Fibroblast of pulmonary artery (primary cell): ENCODE results near the gene STEAP3.

Source experiments
- DNase-seq: peaks from one replicate; pipeline ENCODE4 v3.0.0-alpha.2; 2010; ENCODE audit warnings: low read depth
- H3K4me3 ChIP-seq: replicated peaks from 2 replicates; pipeline ENCODE4 v1.5.1; 2011; ENCODE audit warnings: low read depth, mild to moderate bottlenecking, control low read depth, low read length, moderate library complexity
- TF ChIP-seq, protein P1 (sequence below): IDR thresholded peaks from 2 replicates; pipeline ENCODE4 v1.5.1; 2011; ENCODE audit warnings: mild to moderate bottlenecking, control low read depth, low read length, inconsistent platforms; ENCODE audit errors: missing control alignments

STEAP3 gene

DNA sequence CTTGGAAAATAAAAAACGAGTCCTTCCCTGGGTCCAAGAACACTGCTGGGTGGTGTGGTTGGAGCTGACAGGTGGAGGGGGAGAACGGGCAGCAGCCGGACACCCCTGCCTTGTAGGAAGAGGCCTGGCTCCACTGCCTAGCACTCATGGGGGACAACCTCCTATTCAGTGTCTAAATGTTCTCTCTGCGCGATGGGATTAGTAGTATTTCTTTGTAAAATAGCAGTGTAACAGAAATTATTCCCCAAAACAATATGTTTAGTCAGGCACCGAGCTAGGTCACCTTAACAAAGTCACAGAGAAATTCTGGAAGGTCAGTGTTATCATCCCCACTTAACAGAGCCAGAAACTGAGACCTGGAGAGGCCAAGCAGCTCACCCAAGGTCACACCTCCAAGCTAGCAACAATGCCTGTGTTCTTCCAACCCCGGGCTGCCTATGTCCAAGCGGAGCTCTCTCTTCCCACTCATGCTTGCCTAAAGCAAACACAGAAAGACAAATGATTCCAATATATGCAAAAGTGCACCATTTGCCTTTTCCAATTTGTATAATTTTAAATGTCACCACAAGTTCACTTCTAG, 68.0 kb downstream of the STEAP3 start:
- TF ChIP-seq, protein P1, sequence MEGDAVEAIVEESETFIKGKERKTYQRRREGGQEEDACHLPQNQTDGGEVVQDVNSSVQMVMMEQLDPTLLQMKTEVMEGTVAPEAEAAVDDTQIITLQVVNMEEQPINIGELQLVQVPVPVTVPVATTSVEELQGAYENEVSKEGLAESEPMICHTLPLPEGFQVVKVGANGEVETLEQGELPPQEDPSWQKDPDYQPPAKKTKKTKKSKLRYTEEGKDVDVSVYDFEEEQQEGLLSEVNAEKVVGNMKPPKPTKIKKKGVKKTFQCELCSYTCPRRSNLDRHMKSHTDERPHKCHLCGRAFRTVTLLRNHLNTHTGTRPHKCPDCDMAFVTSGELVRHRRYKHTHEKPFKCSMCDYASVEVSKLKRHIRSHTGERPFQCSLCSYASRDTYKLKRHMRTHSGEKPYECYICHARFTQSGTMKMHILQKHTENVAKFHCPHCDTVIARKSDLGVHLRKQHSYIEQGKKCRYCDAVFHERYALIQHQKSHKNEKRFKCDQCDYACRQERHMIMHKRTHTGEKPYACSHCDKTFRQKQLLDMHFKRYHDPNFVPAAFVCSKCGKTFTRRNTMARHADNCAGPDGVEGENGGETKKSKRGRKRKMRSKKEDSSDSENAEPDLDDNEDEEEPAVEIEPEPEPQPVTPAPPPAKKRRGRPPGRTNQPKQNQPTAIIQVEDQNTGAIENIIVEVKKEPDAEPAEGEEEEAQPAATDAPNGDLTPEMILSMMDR = no peak
- H3K4me3 ChIP-seq = no peak overlapping the region
- DNase-seq = no peak

DNA sequence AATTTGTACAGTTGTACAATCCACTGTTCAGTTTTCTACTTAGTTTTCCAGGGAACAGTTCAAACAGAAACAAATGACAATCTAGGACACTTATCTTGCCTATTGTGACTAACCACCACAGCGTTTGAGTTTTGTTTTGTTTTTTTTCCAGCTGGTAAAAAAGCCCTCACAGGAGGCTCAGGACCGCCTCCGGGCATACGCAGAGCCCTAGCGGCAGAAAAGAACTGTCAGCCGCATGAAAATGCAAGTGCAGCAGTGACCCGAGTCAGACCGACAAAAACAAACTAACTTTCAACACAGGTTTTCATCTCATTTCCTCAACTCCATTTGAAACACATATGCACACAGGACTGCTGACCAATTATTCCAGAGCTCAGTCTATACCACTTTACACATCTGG, 68.6 kb downstream of the STEAP3 start:
- DNase-seq = no peak
- H3K4me3 ChIP-seq = no peak overlapping the region
- TF ChIP-seq, protein P1 = peak; percentile 24

DNA sequence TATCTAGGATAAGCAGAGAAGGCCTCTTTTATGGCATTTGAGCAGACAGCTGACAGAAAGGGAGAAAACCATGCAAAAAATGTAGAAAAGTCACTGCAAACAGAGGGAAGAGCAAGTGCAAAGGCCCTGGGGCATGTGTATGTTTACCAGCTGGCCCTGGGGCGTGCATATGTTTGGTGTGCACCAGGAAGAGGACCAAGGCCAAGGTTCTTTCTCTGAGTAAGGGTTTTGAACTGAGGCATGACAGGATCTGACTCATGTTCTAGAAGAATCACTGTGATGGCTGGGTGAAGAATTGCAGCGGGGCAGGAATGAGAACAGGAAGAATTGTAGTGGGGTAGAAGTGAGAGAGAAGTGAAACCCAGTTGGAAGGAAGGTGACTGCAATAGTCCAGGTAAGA, 69.6 kb downstream of the STEAP3 start:
- no peak overlapping the region for H3K4me3 ChIP-seq
- TF ChIP-seq, protein P1 = no peak
- DNase-seq = no peak

DNA sequence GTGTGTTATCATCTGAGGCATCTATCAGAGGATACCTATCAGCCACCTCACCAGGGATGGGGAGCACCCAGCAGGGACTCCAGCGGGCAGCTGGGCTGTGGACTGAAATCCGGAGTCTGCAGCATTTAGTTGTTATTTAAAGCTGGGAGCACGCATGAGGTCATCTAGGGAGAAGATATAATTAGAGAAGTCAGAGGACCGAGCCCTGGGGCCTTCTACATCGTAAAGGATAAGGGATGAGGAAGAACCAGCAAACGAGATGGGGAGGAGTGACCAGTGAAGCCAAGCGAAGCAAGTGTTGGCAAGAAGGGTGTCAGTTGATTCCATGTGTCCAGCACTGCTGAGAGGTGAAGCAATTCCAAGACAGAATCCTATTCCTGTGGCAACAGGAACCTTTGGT, 70.3 kb downstream of the STEAP3 start:
- DNase-seq = no peak
- TF ChIP-seq, protein P1 = no peak
- no peak overlapping the region for H3K4me3 ChIP-seq

DNA sequence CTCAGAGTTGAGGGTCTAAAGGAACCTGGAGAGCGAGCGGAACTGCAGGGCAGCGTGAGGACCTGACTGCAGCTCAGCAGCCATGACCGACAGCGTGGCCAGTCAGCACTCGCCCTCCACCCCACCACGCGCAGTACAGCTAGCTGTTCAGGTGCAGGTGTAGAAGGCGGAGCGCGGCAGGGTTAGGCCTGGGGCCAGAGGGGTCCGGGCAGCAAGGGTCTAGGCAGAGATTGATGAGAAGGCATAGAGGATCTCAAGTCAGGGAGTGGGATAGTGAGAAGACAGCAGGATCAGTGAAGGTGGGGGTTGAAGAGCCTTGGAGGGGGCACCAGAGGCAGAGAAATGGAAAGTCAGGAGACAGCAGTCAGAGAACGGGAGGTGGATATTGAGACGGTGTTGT, 71.0 kb downstream of the STEAP3 start:
- DNase-seq = no peak
- TF ChIP-seq, protein P1 = no peak
- H3K4me3 ChIP-seq = no peak overlapping the region

DNA sequence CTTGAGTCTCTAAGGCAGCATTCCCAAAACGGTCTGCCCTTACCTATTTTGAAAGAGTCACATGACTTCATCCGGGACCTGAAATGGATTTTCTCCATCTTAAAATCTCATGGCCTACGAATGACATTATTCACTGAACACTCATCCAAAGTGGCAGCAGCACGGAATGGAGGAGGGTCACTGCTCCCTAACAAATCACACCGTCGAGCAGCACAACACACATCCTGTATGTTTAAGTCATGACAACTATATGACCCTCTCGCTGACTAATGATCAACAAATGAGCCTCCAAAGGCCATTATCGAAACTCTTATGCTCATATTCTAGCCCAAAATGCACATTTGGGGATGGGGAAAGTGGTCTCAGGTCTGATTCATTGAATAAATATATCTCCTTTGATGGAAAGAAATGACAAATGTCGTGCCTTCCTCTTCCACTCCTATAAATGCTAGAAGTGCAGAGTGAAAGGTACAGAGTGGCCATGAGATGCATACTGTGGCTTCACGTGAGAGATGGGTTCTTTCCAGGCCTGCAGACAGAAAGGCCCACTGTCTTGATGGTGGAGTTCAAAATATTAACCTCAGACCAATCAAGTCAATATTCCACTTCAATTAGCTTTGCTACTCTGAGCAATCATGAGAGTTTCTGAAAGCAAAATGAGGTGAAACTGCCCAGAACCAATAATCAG, 72.2 kb downstream of the STEAP3 start:
- no peak for DNase-seq
- TF ChIP-seq, protein P1 = no peak
- H3K4me3 ChIP-seq = no peak overlapping the region

DNA sequence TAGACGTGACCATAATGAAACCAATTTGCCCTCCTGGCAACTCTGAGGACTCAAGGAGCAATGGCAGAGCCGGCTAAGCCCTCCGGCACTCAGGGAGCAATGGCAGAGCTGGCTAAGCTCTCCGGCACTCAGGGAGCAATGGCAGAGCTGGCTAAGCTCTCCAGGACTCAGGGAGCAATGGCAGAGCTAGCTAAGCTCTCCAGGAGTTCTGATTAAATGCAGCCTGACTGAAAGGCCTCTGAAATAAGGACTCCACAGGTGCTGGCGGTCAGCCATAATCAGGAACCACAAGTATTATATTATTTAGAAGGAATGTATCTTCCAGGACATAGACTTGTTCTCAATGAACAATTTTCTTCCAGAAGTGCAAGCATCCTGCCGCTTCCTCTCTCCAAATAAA, 77.8 kb downstream of the STEAP3 start:
- H3K4me3 ChIP-seq = no peak overlapping the region
- no peak for DNase-seq
- TF ChIP-seq, protein P1 = no peak
